Karpas-422 (cell line): ENCODE data around the gene KIRREL1. TPM values are rescaled to one million over a fixed set of nuclear protein-coding genes. Genes with fewer than 3 reads are reported as not detected.

Experiments
- DNase-seq: peaks from one replicate; pipeline ENCODE4 v3.0.0-alpha.2; 2015
- H2AFZ ChIP-seq: fragments of 200-600 bp; sonication (generic); 2 replicates; pipeline ENCODE4 v1.6.1; 2014; ENCODE audit warnings: antibody characterized with exemption, low read length, mixed read lengths
- H3K27ac ChIP-seq: fragments of 200-600 bp; sonication (generic); 2 replicates; pipeline ENCODE4 v1.5.1; 2014; ENCODE audit warnings: mild to moderate bottlenecking, low read length, moderate library complexity
- H3K27me3 ChIP-seq: fragments of 200-600 bp; sonication (generic); 2 replicates; pipeline ENCODE4 v1.6.1; 2014; ENCODE audit warnings: low read length, mixed read lengths
- H3K36me3 ChIP-seq: fragments of 200-600 bp; sonication (generic); 2 replicates; pipeline ENCODE4 v1.6.1; 2014; ENCODE audit warnings: low read length, mixed read lengths; ENCODE audit not compliant: insufficient read depth
- H3K4me1 ChIP-seq: fragments of 200-600 bp; sonication (generic); 2 replicates; pipeline ENCODE4 v1.6.1; 2014; ENCODE audit warnings: mild to moderate bottlenecking, low read length, mixed read lengths
- H3K4me2 ChIP-seq: fragments of 200-600 bp; sonication (generic); 2 replicates; pipeline ENCODE4 v1.6.1; 2014; ENCODE audit warnings: low read length, low read depth, mild to moderate bottlenecking; ENCODE audit not compliant: poor library complexity, severe bottlenecking
- H3K4me3 ChIP-seq: fragments of 200-600 bp; sonication (generic); 2 replicates; pipeline ENCODE4 v1.5.1; 2014; ENCODE audit warnings: mild to moderate bottlenecking, antibody characterized with exemption, low read length, mixed read lengths
- H3K79me2 ChIP-seq: fragments of 200-600 bp; sonication (generic); 2 replicates; pipeline ENCODE4 v1.6.1; 2014; ENCODE audit warnings: mild to moderate bottlenecking, low read length, mixed read lengths
- H3K9ac ChIP-seq: fragments of 200-600 bp; sonication (generic); 2 replicates; pipeline ENCODE4 v1.6.0; 2014; ENCODE audit warnings: low read length
- H3K9me2 ChIP-seq: fragments of 200-600 bp; sonication (generic), shearing (Covaris generic); replicated peaks from 2 replicates; pipeline ENCODE4 v1.6.0; 2014; ENCODE audit warnings: mild to moderate bottlenecking, low read length, moderate library complexity; ENCODE audit not compliant: insufficient read depth
- H3K9me3 ChIP-seq: fragments of 300-700, 200-600 bp; sonication (generic); 2 replicates; pipeline ENCODE4 v1.6.1; 2014; ENCODE audit warnings: low read length, mixed read lengths
- H4K20me1 ChIP-seq: fragments of 200-600 bp; sonication (generic); 2 replicates; pipeline ENCODE4 v1.6.1; 2014; ENCODE audit warnings: mild to moderate bottlenecking, antibody characterized with exemption, low read length, low read depth; ENCODE audit not compliant: insufficient read depth
- total RNA-seq: library from RNA; depleted of rRNA; stranded (reverse); fragments of >200 nt; shearing (Covaris generic); gene quantifications from 2 replicates; pipeline ENCODE4 v1.2.3, GENCODE V29; 2014; ENCODE audit warnings: low replicate concordance

Gene KIRREL1
- total RNA-seq, 1 experiment from 2014 or later = not detected

DNA sequence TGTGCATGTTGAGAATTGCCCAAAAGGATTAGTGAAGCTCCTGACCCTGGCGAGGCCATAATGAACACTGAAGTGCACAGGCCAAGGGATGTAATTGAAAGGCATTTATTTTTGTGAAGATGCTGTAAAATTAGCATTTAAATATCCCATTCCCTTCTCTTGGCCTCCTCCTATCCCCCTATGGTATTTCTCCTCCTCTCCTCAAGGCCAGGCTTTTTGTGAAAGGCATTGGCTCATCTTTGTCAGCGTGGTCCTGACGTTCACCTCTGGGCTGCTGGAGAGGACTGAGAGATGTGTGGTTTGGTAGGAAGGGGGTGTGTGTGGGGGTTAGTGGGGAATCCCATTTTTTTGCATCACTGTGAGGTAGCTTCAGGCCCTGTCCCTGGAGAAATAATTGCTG is 105.7 kb downstream of the KIRREL1 start:
- H2AFZ ChIP-seq = no peak overlapping the region
- H3K79me2 ChIP-seq = no peaks in the 10 kb centered on the region
- H3K27ac ChIP-seq = no peak overlapping the region
- no peaks in the 10 kb centered on the region for H3K27me3 ChIP-seq
- H3K36me3 ChIP-seq = no peaks in the 10 kb centered on the region
- no peaks in the 10 kb centered on the region for H4K20me1 ChIP-seq
- no peak for DNase-seq
- H3K9ac ChIP-seq = no peak overlapping the region
- H3K9me3 ChIP-seq = no peaks in the 10 kb centered on the region
- no peak overlapping the region for H3K4me2 ChIP-seq
- H3K4me3 ChIP-seq = no peak overlapping the region
- no peaks in the 10 kb centered on the region for H3K9me2 ChIP-seq
- H3K4me1 ChIP-seq = no peaks in the 10 kb centered on the region

DNA sequence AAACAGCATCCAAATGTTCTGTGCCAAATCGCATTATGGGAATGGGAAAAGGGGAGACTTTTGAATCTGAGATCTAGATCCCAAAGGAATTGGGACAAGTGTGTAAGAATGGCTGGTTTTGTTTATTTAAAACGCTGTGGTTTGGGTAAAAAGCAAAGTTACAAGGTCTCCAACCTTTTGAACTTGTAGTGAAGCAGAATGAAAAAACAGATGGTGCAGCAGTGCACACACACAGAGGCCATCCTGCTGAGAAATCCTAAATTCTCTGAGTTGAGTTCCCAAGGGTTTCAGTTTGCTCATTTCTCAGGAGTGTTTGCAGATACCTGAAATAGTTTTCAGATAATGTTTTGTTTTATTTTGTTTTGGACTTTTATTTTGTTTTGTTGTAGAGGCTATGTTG is 107.1 kb downstream of the KIRREL1 start:
- no peak overlapping the region for H3K4me2 ChIP-seq
- no peak for DNase-seq
- H3K27ac ChIP-seq = no peak overlapping the region

DNA sequence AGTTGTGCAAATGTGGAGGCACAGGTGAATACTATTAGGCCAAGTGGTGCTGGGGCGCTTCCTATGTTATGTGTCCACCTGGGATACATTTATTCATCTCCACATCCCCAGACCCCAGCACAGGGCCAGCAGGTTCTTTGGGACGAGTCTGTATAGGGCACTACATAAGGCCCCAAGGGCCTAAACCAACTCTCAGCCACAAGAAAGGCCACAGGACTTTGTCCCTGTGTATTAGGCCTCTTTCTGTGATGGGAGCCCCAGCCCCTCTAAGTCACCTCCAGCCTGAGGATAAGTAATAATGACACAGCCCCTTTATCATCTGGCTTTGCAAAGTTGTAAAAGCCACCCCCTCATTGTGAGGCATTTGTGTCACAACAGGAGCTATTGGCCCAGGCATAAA is 108.0 kb downstream of the KIRREL1 start:
- Histone ChIP-seq H2AFZ (no peak overlapping the region), H3K9ac (no peak overlapping the region)

More for the DNA sequence above, 107.1 kb downstream of the KIRREL1 start:
- Histone ChIP-seq H3K4me3 (no peak overlapping the region), H2AFZ (no peak overlapping the region), H3K36me3 (no peaks in the 10 kb centered on the region), H4K20me1 (no peaks in the 10 kb centered on the region), H3K4me1 (no peaks in the 10 kb centered on the region), H3K27me3 (no peaks in the 10 kb centered on the region), H3K79me2 (no peaks in the 10 kb centered on the region), H3K9me2 (no peaks in the 10 kb centered on the region), H3K9ac (no peak overlapping the region), H3K9me3 (no peaks in the 10 kb centered on the region)

DNA sequence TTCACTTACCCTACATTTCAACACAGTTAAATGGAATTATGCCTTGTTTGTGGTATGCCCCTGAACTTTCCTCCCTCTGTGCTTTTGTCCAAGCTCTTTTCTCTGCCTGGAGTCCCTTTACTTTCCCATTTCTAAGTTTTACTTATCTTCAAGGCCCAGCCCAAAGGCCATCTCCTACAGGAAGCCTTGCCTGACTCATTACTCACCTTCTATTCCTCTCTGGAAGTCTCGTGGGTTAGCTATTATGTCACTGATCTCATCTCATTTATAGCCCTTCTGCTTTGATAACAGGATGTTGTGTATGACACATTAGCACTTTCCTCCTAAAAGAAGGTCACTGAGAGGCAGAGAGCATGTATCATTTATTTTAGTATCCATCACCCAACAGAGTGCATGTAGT is 108.5 kb downstream of the KIRREL1 start:
- Histone ChIP-seq H3K9me3 (no peaks in the 10 kb centered on the region), H4K20me1 (no peaks in the 10 kb centered on the region), H3K9me2 (no peaks in the 10 kb centered on the region), H3K4me2 (no peak overlapping the region), H2AFZ (no peak overlapping the region), H3K27ac (no peak overlapping the region), H3K36me3 (no peaks in the 10 kb centered on the region), H3K9ac (no peak overlapping the region), H3K79me2 (no peaks in the 10 kb centered on the region), H3K4me1 (no peaks in the 10 kb centered on the region), H3K27me3 (no peaks in the 10 kb centered on the region), H3K4me3 (no peak overlapping the region)
- DNase-seq = no peak

More for the DNA sequence above, 108.0 kb downstream of the KIRREL1 start:
- Histone ChIP-seq H3K27me3 (no peaks in the 10 kb centered on the region), H3K79me2 (no peaks in the 10 kb centered on the region), H3K4me2 (no peak overlapping the region), H3K9me3 (no peaks in the 10 kb centered on the region), H4K20me1 (no peaks in the 10 kb centered on the region), H3K4me3 (no peak overlapping the region), H3K27ac (no peak overlapping the region), H3K36me3 (no peaks in the 10 kb centered on the region), H3K9me2 (no peaks in the 10 kb centered on the region), H3K4me1 (no peaks in the 10 kb centered on the region)
- DNase-seq = no peak

DNA sequence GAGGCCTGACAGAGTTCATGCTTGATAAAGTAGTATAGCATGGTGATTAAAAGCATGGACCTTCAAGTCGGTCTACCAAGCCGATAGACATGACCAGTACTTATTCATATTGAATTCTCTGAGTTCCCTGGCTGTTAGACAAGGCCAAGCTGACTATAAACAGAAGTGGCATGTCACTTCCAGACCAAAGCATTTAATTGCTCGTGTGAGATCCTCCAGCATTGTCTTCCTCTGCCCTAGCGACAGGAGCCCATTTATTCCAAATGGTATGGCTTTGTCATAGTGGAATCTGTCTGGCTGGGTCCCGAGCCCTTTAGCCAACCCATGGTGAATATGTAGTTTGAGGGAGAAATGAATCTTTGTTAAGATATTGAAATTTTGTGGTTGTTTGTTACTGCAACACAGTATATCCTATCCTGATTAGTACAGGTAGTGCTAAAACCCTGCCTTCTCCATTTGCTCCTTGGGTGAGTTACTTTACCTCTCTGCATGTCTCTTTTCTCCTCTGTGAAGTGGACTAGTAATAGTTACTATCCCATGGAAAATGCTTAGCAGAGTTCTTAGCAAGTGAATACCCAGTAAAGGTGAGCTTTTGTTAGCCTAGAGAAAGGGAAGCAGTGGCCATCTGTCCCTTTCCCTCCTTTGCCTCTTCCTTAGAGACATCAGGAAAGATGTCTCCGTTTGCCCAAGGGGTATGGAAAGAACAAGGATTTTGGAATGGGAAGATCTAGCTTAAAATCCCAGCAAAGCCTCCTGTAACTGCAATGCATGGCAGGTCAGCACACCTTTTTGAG is 109.6 kb downstream of the KIRREL1 start:
- no peaks in the 10 kb centered on the region for H3K9me3 ChIP-seq
- H3K79me2 ChIP-seq = no peaks in the 10 kb centered on the region
- H3K4me2 ChIP-seq = no peak overlapping the region
- H4K20me1 ChIP-seq = no peaks in the 10 kb centered on the region
- no peaks in the 10 kb centered on the region for H3K4me1 ChIP-seq
- H3K9ac ChIP-seq = no peak overlapping the region
- no peak overlapping the region for H3K27ac ChIP-seq
- H3K36me3 ChIP-seq = no peaks in the 10 kb centered on the region
- no peak for DNase-seq
- H3K9me2 ChIP-seq = no peaks in the 10 kb centered on the region
- H2AFZ ChIP-seq = no peak overlapping the region
- H3K27me3 ChIP-seq = no peaks in the 10 kb centered on the region
- H3K4me3 ChIP-seq = no peak overlapping the region

DNA sequence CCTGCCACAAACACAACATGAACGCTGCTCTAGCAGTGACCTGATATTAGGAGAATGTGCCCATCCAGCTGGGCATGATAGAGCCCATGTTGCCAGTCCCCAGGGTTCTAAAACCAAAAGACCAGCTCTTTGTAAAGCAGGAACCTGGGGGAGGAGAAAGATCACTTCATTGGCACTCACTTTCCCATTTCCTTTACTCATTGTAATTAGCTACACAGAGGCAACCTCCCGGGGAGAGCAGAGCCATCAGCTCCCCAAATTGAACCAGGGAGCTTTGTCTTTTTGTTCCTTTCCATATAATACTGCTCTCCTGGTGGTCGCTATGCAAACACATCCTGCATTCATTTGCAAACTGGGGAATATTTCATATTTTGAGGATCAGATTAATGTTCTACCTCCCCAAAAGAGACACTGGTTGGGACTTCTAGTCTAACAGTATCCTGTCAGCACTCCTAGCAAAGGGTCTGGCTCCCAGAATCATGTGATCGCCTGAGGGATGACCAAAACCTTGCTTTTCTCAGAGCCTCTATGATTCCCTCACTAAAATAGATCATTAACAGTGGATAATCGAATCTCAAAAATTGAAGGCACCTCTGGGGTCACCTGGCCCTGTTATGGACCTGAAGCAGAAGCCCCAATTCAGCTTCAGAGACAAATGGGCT is 110.5 kb downstream of the KIRREL1 start:
- Histone ChIP-seq H2AFZ (no peak overlapping the region), H3K4me1 (no peaks in the 10 kb centered on the region), H3K27me3 (no peaks in the 10 kb centered on the region), H4K20me1 (no peaks in the 10 kb centered on the region), H3K36me3 (no peaks in the 10 kb centered on the region), H3K9ac (no peak overlapping the region), H3K27ac (no peak overlapping the region), H3K9me3 (no peaks in the 10 kb centered on the region), H3K4me3 (no peak overlapping the region), H3K79me2 (no peaks in the 10 kb centered on the region), H3K4me2 (no peak overlapping the region), H3K9me2 (no peaks in the 10 kb centered on the region)
- no peak for DNase-seq

DNA sequence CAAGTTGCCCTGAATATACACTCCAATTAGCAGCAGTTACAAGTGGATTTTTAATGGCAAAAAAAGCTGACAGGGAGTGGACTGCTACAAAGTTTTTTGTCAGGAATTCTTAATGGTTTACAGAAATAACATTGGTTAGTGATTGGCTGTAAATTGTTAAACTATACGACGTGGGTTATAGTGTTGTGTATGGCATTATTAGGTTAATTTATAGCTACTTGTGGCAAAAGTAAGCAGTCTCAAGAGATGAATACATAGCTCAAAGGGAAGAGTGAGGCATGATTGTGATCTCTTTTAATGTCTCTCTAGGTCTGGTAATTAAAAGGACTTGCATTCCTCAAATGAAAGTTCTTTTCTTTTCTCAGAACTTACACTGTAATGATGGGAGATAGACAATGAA is 111.4 kb downstream of the KIRREL1 start:
- H4K20me1 ChIP-seq = no peaks in the 10 kb centered on the region

DNA sequence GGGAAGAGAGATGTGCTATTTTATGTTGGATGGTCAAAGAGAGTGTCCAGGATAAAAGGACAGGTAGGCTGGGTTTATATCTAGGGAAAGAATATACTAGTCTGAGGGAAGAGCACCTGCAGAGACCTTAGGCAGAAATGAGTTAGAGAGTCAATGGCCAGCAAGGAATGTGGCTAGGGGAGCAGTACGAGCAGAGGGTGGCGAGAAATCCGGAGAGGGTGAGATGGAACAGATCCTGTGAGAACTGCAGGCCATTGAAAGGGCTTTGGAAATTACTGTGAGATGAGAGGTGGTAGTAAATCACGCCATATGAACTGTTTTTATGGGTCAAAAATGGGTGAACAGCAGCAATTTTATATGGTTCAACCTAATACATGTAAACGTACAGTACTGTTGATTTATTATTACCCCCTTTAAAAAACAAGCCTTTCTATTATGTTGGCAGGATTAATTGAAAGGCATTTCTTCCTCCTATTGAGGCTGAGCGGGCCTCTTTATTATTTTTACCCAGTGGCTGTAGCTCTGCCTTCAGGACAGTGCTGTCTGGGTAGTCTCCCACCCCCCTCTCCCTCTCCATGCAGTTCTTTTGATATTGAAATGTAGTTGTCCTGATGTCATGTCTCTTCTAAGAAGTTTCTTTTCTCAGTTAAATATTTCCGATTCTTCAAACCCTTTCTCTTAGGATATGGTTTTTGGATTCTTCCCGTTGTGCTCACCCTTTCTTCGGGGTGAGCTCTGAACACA is 112.1 kb downstream of the KIRREL1 start:
- no peak overlapping the region for H3K4me3 ChIP-seq
- no peak overlapping the region for H3K27ac ChIP-seq
- H3K9me2 ChIP-seq = no peaks in the 10 kb centered on the region
- no peak overlapping the region for H3K9ac ChIP-seq
- no peaks in the 10 kb centered on the region for H3K9me3 ChIP-seq
- H3K27me3 ChIP-seq = no peaks in the 10 kb centered on the region
- no peak for DNase-seq
- H3K4me2 ChIP-seq = no peak overlapping the region
- H2AFZ ChIP-seq = no peak overlapping the region
- H3K36me3 ChIP-seq = no peaks in the 10 kb centered on the region
- H4K20me1 ChIP-seq = no peaks in the 10 kb centered on the region
- no peaks in the 10 kb centered on the region for H3K79me2 ChIP-seq
- H3K4me1 ChIP-seq = no peaks in the 10 kb centered on the region

More for the DNA sequence above, 111.4 kb downstream of the KIRREL1 start:
- DNase-seq = no peak
- H3K79me2 ChIP-seq = no peaks in the 10 kb centered on the region
- no peak overlapping the region for H3K4me2 ChIP-seq
- no peak overlapping the region for H3K9ac ChIP-seq
- H3K9me2 ChIP-seq = no peaks in the 10 kb centered on the region
- H3K9me3 ChIP-seq = no peaks in the 10 kb centered on the region
- H3K27ac ChIP-seq = no peak overlapping the region
- no peak overlapping the region for H3K4me3 ChIP-seq
- no peaks in the 10 kb centered on the region for H3K4me1 ChIP-seq
- H3K27me3 ChIP-seq = no peaks in the 10 kb centered on the region
- H3K36me3 ChIP-seq = no peaks in the 10 kb centered on the region
- no peak overlapping the region for H2AFZ ChIP-seq
